Tibial nerve (tissue), 4 donors: ENCODE results near the gene IGFBP3. TPM values are rescaled to one million over a fixed set of nuclear protein-coding genes. Genes with fewer than 3 reads are reported as not detected.
"Not testable (repeated sequence)": the region's sequence is repeated elsewhere in the genome, so short reads cannot be mapped to it uniquely, and the experiment has no call there.

Source experiments
- DNase-seq, 2 donors: peaks; one replicate each; pipeline ENCODE4 v3.0.0-alpha.2; 2019; ENCODE audit warnings: low spot score in 2 of 2
- H3K27ac ChIP-seq, 4 donors: fragments of 200-600 bp; sonication (generic) in 3 of 4; one replicate each; pipeline ENCODE4 v1.5.1; 2017 to 2019; ENCODE audit warnings: mild to moderate bottlenecking in 1 of 4
- H3K27me3 ChIP-seq, 2 donors: fragments of 200-600 bp; sonication (generic) in 1 of 2; one replicate each; pipeline versions ENCODE4 v1.5.1 to v1.6.0; 2017 to 2019
- H3K36me3 ChIP-seq, 3 donors: fragments of 200-600 bp; sonication (generic); one replicate each; pipeline ENCODE4 v1.5.1; 2018 to 2019
- H3K4me1 ChIP-seq, 4 donors: fragments of 200-600 bp; sonication (generic) in 3 of 4; one replicate each; pipeline ENCODE4 v1.5.1; 2017 to 2019
- H3K4me3 ChIP-seq, 4 donors: fragments of 200-600 bp; sonication (generic) in 3 of 4; one replicate each; pipeline ENCODE4 v1.5.1; 2017 to 2019; ENCODE audit warnings: mild to moderate bottlenecking in 1 of 4, moderate library complexity in 1 of 4
- H3K9me3 ChIP-seq, 4 donors: fragments of 200-600 bp; sonication (generic) in 3 of 4; one replicate each; pipeline ENCODE4 v1.5.1; 2017 to 2019
- CTCF ChIP-seq, 5 experiments: fragments of 200-600 bp in 3 of 5; fragments of 450-650 bp in 2 of 5; sonication (generic) in 3 of 5; IDR thresholded peaks; one replicate each; pipeline ENCODE4 v1.5.1; 2016 to 2019; ENCODE audit warnings: antibody characterized with exemption in 5 of 5, mild to moderate bottlenecking in 3 of 5, moderate library complexity in 2 of 5
- EP300 ChIP-seq, 2 donors: sonication (generic); formaldehyde crosslinking; IDR thresholded peaks; one replicate each; pipeline ENCODE4 v1.6.1; 2017; ENCODE audit warnings: antibody characterized with exemption in 2 of 2, mild to moderate bottlenecking in 1 of 2
- POLR2A ChIP-seq, 2 donors: fragments of 450-650 bp; IDR thresholded peaks; one replicate each; pipeline ENCODE4 v1.6.1; 2017; ENCODE audit warnings: antibody characterized with exemption in 2 of 2, mild to moderate bottlenecking in 2 of 2, moderate library complexity in 2 of 2
- WGBS, 2 donors: methylation state at CpG; one replicate each; pipeline ENCODE4 v1.1.5; 2018; 5-methylcytosine and 5-hydroxymethylcytosine counted together
- total RNA-seq, 4 donors: library from RNA; depleted of rRNA; stranded (reverse); fragments of >200 nt; gene quantifications; one replicate each; pipeline ENCODE4 v1.1.0, GENCODE V29; 2016

IGFBP3 gene
- total RNA-seq, 4 donors from 2014 or later, result 145 to 377 (median 257) TPM

- no peaks in the 10 kb centered on the region for H3K27me3 ChIP-seq
- no peaks in the 10 kb centered on the region for H3K36me3 ChIP-seq
- no peak for DNase-seq
- H3K9me3 ChIP-seq, result no peaks in the 10 kb centered on the region
- H3K27ac ChIP-seq, result no peak overlapping the region
- 69 to 77% methylated on average over 7 of the region's 7 CpGs for WGBS, 2 donors
- no peak for TF ChIP-seq CTCF (IDR thresholded peaks at IDR 0.05)
- no peak for TF ChIP-seq POLR2A (IDR thresholded peaks at IDR 0.05)
- TF ChIP-seq EP300 (IDR thresholded peaks at IDR 0.05), result no peak
- no peaks in the 10 kb centered on the region for H3K4me1 ChIP-seq
- H3K4me3 ChIP-seq, result peak overlapping the region in 1 of 4 donors; percentile 2
Measured at GRCh38 chr7:45940939-45941338, 19.9 kb upstream of the IGFBP3 start.

- DNase-seq, H3K9me3 ChIP-seq, H3K27me3 ChIP-seq, H3K4me1 ChIP-seq, H3K27ac ChIP-seq, H3K36me3 ChIP-seq: not testable (repeated sequence)
- peak overlapping the region in 2 of 4 donors; percentile 2 to 18 for H3K4me3 ChIP-seq
- 81 to 85% methylated on average over 13 to 14 of the region's 14 CpGs for WGBS, 2 donors
Measured at GRCh38 chr7:45940237-45940781, 19.2 kb upstream of the IGFBP3 start.

- H3K36me3 ChIP-seq, result no peaks in the 10 kb centered on the region
- TF ChIP-seq POLR2A (IDR thresholded peaks at IDR 0.05) (no peak), CTCF (IDR thresholded peaks at IDR 0.05) (no peak), EP300 (IDR thresholded peaks at IDR 0.05) (no peak)
- DNase-seq, result no peak
- H3K4me1 ChIP-seq, result no peaks in the 10 kb centered on the region
- no peaks in the 10 kb centered on the region for H3K27me3 ChIP-seq
- 88 to 93% methylated on average over 11 of the region's 11 CpGs for WGBS, 2 donors
- H3K27ac ChIP-seq, result no peak overlapping the region
- no peaks in the 10 kb centered on the region for H3K9me3 ChIP-seq
- H3K4me3 ChIP-seq, result no peak overlapping the region
Measured at GRCh38 chr7:45939574-45939973, 18.5 kb upstream of the IGFBP3 start.

GRCh38 chr7:45938626-45939302 is 17.7 kb upstream of the IGFBP3 start:
- Histone ChIP-seq H3K27ac (no peak overlapping the region), H3K4me1 (no peaks in the 10 kb centered on the region), H3K4me3 (no peak overlapping the region), H3K9me3 (no peaks in the 10 kb centered on the region), H3K36me3 (no peaks in the 10 kb centered on the region), H3K27me3 (no peaks in the 10 kb centered on the region)
- no peak for DNase-seq
- WGBS, 2 donors, result 85% methylated on average over 22 of the region's 22 CpGs
- TF ChIP-seq EP300 (IDR thresholded peaks at IDR 0.05) (no peak), CTCF (IDR thresholded peaks at IDR 0.05) (no peak), POLR2A (IDR thresholded peaks at IDR 0.05) (no peak)

GRCh38 chr7:45937862-45938261 is 16.8 kb upstream of the IGFBP3 start:
- Histone ChIP-seq H3K4me3 (no peak overlapping the region), H3K36me3 (no peaks in the 10 kb centered on the region), H3K4me1 (no peaks in the 10 kb centered on the region), H3K9me3 (no peaks in the 10 kb centered on the region), H3K27me3 (no peaks in the 10 kb centered on the region), H3K27ac (no peak overlapping the region)
- 95 to 100% methylated on average over 2 of the region's 2 CpGs for WGBS, 2 donors
- DNase-seq, result no peak
- TF ChIP-seq CTCF (IDR thresholded peaks at IDR 0.05) (no peak), EP300 (IDR thresholded peaks at IDR 0.05) (no peak), POLR2A (IDR thresholded peaks at IDR 0.05) (no peak)
